Measurements from ENCODE around the gene PLAU. TPM values are rescaled to one million over a fixed set of nuclear protein-coding genes. Genes with fewer than 3 reads are reported as not detected.
A peak's percentile ranks its signal among the peaks of the same experiment; 100 is the strongest.

Gene PLAU
- total RNA-seq, 1 experiment from 2014 or later, result 8.3 TPM

- Histone ChIP-seq H3K4me3 (ENCODE audit: low read depth, low read length, poor library complexity, severe bottlenecking) (peak overlapping the region; percentile 71), H3K9me3 (ENCODE audit: low read depth, low read length, poor library complexity, severe bottlenecking) (no peaks in the 10 kb centered on the region), H3K27me3 (replicated peaks; ENCODE audit: insufficient read depth, low read depth, low read length, poor library complexity) (no peaks in the 10 kb centered on the region), H3K27ac (ENCODE audit: low read depth, low read length, poor library complexity, severe bottlenecking) (peak overlapping the region; percentile 12), H3K4me1 (ENCODE audit: insufficient read depth, low read length, poor library complexity, severe bottlenecking) (peaks cover 7% of the 10 kb centered on the region), H3K36me3 (ENCODE audit: insufficient read depth, low read length, poor library complexity, severe bottlenecking) (peaks cover 2% of the 10 kb centered on the region)
- intact Hi-C loops (cut with micrococcal nuclease; ENCODE audit: unreplicated experiment), result no loop called here
- BruUV-seq (replicated peaks), result no TSS peak
- TF ChIP-seq EZH2 (IDR thresholded peaks at IDR 0.05; ENCODE audit: borderline replicate concordance, low read depth, low read length, poor library complexity, severe bottlenecking) (no peak), CTCF (conservative IDR thresholded peaks at IDR 0.05; ENCODE audit: low read depth, low read length) (no peak)
- DNase-seq (ENCODE audit: low spot score), result no peak
- ChIA-PET CTCF (no interaction called here), POLR2A (ENCODE audit: low non-redundant PET) (no interaction called here)
These were observed 35.8 kb upstream of the PLAU start for GRCh38 chr10:73875139-73875475.

GRCh38 chr10:73876157-73876556 is 34.8 kb upstream of the PLAU start:
- intact Hi-C loops (cut with micrococcal nuclease; ENCODE audit: unreplicated experiment), result no loop called here
- H3K4me3 ChIP-seq (ENCODE audit: low read depth, low read length, poor library complexity, severe bottlenecking), result no peak overlapping the region
- H3K9me3 ChIP-seq (ENCODE audit: low read depth, low read length, poor library complexity, severe bottlenecking), result no peaks in the 10 kb centered on the region
- H3K27me3 ChIP-seq (replicated peaks; ENCODE audit: insufficient read depth, low read depth, low read length, poor library complexity), result no peaks in the 10 kb centered on the region
- no TSS peak for BruUV-seq (replicated peaks)
- POLR2A ChIA-PET (ENCODE audit: low non-redundant PET), result no interaction called here
- no peak for DNase-seq (ENCODE audit: low spot score)
- no peaks in the 10 kb centered on the region for H3K36me3 ChIP-seq (ENCODE audit: insufficient read depth, low read length, poor library complexity, severe bottlenecking)
- TF ChIP-seq CTCF (conservative IDR thresholded peaks at IDR 0.05; ENCODE audit: low read depth, low read length) (no peak), EZH2 (IDR thresholded peaks at IDR 0.05; ENCODE audit: borderline replicate concordance, low read depth, low read length, poor library complexity, severe bottlenecking) (no peak)
- peaks cover 7% of the 10 kb centered on the region for H3K4me1 ChIP-seq (ENCODE audit: insufficient read depth, low read length, poor library complexity, severe bottlenecking)
- CTCF ChIA-PET, result no interaction called here
- no peak overlapping the region for H3K27ac ChIP-seq (ENCODE audit: low read depth, low read length, poor library complexity, severe bottlenecking)

- H3K4me1 ChIP-seq (ENCODE audit: insufficient read depth, low read length, poor library complexity, severe bottlenecking), result peaks cover 7% of the 10 kb centered on the region
- POLR2A ChIA-PET (ENCODE audit: low non-redundant PET), result no interaction called here
- no peak for DNase-seq (ENCODE audit: low spot score)
- BruUV-seq (replicated peaks), result no TSS peak
- H3K27ac ChIP-seq (ENCODE audit: low read depth, low read length, poor library complexity, severe bottlenecking), result no peak overlapping the region
- TF ChIP-seq EZH2 (IDR thresholded peaks at IDR 0.05; ENCODE audit: borderline replicate concordance, low read depth, low read length, poor library complexity, severe bottlenecking) (no peak), CTCF (conservative IDR thresholded peaks at IDR 0.05; ENCODE audit: low read depth, low read length) (no peak)
- no peak overlapping the region for H3K4me3 ChIP-seq (ENCODE audit: low read depth, low read length, poor library complexity, severe bottlenecking)
- intact Hi-C loops (cut with micrococcal nuclease; ENCODE audit: unreplicated experiment), result no loop called here
- H3K36me3 ChIP-seq (ENCODE audit: insufficient read depth, low read length, poor library complexity, severe bottlenecking), result no peaks in the 10 kb centered on the region
- no peaks in the 10 kb centered on the region for H3K27me3 ChIP-seq (replicated peaks; ENCODE audit: insufficient read depth, low read depth, low read length, poor library complexity)
- CTCF ChIA-PET, result no interaction called here
- no peaks in the 10 kb centered on the region for H3K9me3 ChIP-seq (ENCODE audit: low read depth, low read length, poor library complexity, severe bottlenecking)
These were observed 34.4 kb upstream of the PLAU start for GRCh38 chr10:73876566-73876965.

All from A673 (cell line).